ENCODE data around the gene ZNF646. TPM values are rescaled to one million over a fixed set of nuclear protein-coding genes. Genes with fewer than 3 reads are reported as not detected.

ZNF646 gene
- total RNA-seq, 2 experiments from 2014 or later, result 21.3 to 25.8 TPM

Other genes with a start within 250 kb of the ZNF646 start
- gene BCL7C, start 180.3 kb upstream of the ZNF646 start, total RNA-seq, result 10 to 100 TPM; 19.5 to 20.4 TPM
- under 1 TPM; 0.18 TPM for gene CTF1, start 177.8 kb upstream of the ZNF646 start, total RNA-seq
- 10 to 100 TPM; 23.7 to 31.4 TPM for gene FBXL19, start 150.8 kb upstream of the ZNF646 start, total RNA-seq
- 1 to 10 TPM; 6.9 to 7.9 TPM for gene ORAI3, start 125.4 kb upstream of the ZNF646 start, total RNA-seq
- gene SETD1A, start 116.7 kb upstream of the ZNF646 start, total RNA-seq, result 10 to 100 TPM; 18.5 to 21.7 TPM
- gene HSD3B7, start 89.2 kb upstream of the ZNF646 start, total RNA-seq, result 1 to 10 TPM; 1.6 to 2.2 TPM
- gene STX1B, start 63.8 kb upstream of the ZNF646 start, total RNA-seq, result 1 to 10 TPM; 1.3 to 1.5 TPM
- 10 to 100 TPM; 29.2 to 35.9 TPM for gene STX4, start 40.9 kb upstream of the ZNF646 start, total RNA-seq
- gene ZNF668, start 182 bp upstream of the ZNF646 start, total RNA-seq, result 1 to 10 TPM; 9.2 to 9.9 TPM
- 1 to 10 TPM; 4.0 to 9.2 TPM for gene PRSS53, start 14.5 kb downstream of the ZNF646 start, total RNA-seq
- 10 to 100 TPM; 59.6 to 64.2 TPM for gene VKORC1, start 20.4 kb downstream of the ZNF646 start, total RNA-seq
- gene BCKDK, start 34.0 kb downstream of the ZNF646 start, total RNA-seq, result 10 to 100 TPM; 50.0 to 53.3 TPM
- gene KAT8, start 43.2 kb downstream of the ZNF646 start, total RNA-seq, result 10 to 100 TPM; 53.6 to 63.1 TPM
- gene PRSS8, start 61.3 kb downstream of the ZNF646 start, total RNA-seq, result not detected
- under 1 TPM; 0.26 to 0.43 TPM for gene PRSS36, start 75.6 kb downstream of the ZNF646 start, total RNA-seq
- gene FUS, start 105.7 kb downstream of the ZNF646 start, total RNA-seq, result 100 to 1,000 TPM; 647 to 648 TPM
- 1 to 10 TPM; 5.7 TPM for gene PYCARD, start 128.3 kb downstream of the ZNF646 start, total RNA-seq
- under 1 TPM in 1 of 2 experiments, not detected in 1; 0.04 TPM for gene TRIM72, start 139.7 kb downstream of the ZNF646 start, total RNA-seq
- gene PYDC1, start 142.7 kb downstream of the ZNF646 start, total RNA-seq, result not detected
- gene ITGAM, start 185.6 kb downstream of the ZNF646 start, total RNA-seq, result under 1 TPM; 0.67 to 0.98 TPM

Data from activated CD4-positive, alpha-beta T cell treated with anti-CD3 and anti-CD28 coated beads for 36 hours (primary cell).